ENCODE measurements around the gene HESX1. TPM values are rescaled to one million over a fixed set of nuclear protein-coding genes. Genes with fewer than 3 reads are reported as not detected.

Gene HESX1
- total and polyA plus RNA-seq, 11 donors = 0.29 to 1.5 (median 0.71) TPM; not detected in 4

DNA sequence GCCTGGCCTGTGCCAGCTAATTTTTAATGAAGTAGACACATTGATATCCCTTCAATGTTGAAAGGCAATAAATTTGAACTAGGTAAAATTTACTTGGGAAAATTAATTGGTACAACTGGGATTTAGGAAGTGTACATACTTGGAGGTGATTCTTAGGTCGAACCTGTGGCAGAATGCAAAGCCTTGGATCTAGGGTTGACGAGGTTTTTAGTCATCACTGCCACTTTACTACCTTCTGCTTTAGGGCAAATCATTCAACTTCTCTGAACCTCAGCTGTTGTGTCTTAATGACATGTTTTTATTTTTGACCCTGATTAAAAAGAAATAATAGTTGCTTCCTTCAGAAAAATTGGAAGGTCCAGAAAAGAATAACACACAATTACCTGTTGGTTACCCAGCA, 30.2 kb upstream of the HESX1 start:
- ATAC-seq = no peak
- TF ChIP-seq POLR2A (IDR thresholded peaks at IDR 0.05) = no peak
- TF ChIP-seq, protein P1, sequence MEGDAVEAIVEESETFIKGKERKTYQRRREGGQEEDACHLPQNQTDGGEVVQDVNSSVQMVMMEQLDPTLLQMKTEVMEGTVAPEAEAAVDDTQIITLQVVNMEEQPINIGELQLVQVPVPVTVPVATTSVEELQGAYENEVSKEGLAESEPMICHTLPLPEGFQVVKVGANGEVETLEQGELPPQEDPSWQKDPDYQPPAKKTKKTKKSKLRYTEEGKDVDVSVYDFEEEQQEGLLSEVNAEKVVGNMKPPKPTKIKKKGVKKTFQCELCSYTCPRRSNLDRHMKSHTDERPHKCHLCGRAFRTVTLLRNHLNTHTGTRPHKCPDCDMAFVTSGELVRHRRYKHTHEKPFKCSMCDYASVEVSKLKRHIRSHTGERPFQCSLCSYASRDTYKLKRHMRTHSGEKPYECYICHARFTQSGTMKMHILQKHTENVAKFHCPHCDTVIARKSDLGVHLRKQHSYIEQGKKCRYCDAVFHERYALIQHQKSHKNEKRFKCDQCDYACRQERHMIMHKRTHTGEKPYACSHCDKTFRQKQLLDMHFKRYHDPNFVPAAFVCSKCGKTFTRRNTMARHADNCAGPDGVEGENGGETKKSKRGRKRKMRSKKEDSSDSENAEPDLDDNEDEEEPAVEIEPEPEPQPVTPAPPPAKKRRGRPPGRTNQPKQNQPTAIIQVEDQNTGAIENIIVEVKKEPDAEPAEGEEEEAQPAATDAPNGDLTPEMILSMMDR (IDR thresholded peaks at IDR 0.05) = no peak
- 75 to 87% (median 85%) methylated on average over 2 of the region's 2 CpGs for WGBS, 4 donors
- Histone ChIP-seq H3K9me3 (no peaks in the 10 kb centered on the region), H3K4me1 (peaks cover 4 to 59% (median 27%) of the 10 kb centered on the region in 12 donors), H3K4me3 (peak overlapping the region in 1 of 12 donors; percentile 97), H3K27ac (no peak overlapping the region), H3K27me3 (no peaks in the 10 kb centered on the region), H3K36me3 (no peaks in the 10 kb centered on the region)
- no peak for DNase-seq
- intact Hi-C loops (cut with DNase I) = no loop called here

DNA sequence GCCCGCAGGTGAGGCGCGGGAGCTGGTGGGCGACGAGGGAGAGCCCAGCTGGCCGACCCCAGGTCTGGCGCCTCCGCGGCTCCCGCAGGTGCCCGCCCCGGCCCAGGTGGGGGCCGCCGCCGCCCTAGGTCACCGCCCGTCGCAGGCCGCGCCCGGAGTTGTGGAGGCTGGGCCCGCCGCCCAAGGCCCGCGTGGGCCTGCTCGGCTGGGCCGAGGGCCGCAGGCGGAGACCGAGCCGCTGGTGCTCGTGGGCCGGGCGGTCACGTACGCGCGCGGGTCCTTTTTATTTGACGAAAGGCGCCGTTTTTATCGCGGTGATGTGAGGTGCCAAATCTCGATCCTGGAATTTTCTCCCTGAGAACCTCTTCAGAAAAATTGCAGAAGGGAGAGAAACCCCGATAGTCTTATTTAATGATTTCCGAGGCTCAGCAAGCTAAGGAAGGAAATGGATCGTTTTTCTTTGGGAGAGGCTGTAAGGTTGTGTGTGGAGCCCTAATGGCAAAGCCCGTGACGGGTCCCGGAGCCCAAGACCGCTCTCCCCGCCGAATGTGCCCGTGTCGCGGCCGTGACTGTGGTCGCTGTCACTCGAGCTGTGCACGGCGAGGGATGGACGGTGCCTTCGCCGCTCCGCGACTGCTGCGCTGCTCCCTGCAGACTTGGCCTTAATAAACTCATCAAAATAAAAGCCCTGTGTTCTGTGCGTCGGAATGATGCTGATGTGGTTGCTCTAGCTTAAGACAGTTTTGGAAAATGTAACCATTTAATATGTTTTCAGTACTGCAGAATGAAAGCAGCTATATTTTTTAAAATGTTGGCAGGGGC, 28.4 kb upstream of the HESX1 start:
- DNase-seq (peak; percentile 41 to 78 (median 63)), ATAC-seq (peak; percentile 44 to 79 (median 70))
- Histone ChIP-seq H3K9me3 (no peaks in the 10 kb centered on the region), H3K4me1 (peaks cover 4 to 46% (median 27%) of the 10 kb centered on the region in 12 donors), H3K36me3 (no peaks in the 10 kb centered on the region), H3K4me3 (peak overlapping the region; percentile 57 to 97 (median 84)), H3K27me3 (no peaks in the 10 kb centered on the region), H3K27ac (peak overlapping the region; percentile 91 to 98 (median 94))
- intact Hi-C loops (cut with DNase I) = loop anchor here (2.0 to 10.0 kb wide), 11 partner anchors 53 to 541 kb away; partner anchors contain the start of genes IL17RD (in 3 of the 10) and DENND6A (in 1 of the 10)
- 0 to 1% (median 0%) methylated on average over 31 to 70 of the region's 70 CpGs for WGBS, 4 donors
- TF ChIP-seq POLR2A (IDR thresholded peaks at IDR 0.05) = peak in 1 of 2 donors; percentile 27
- TF ChIP-seq, protein P1 (IDR thresholded peaks at IDR 0.05) = no peak

DNA sequence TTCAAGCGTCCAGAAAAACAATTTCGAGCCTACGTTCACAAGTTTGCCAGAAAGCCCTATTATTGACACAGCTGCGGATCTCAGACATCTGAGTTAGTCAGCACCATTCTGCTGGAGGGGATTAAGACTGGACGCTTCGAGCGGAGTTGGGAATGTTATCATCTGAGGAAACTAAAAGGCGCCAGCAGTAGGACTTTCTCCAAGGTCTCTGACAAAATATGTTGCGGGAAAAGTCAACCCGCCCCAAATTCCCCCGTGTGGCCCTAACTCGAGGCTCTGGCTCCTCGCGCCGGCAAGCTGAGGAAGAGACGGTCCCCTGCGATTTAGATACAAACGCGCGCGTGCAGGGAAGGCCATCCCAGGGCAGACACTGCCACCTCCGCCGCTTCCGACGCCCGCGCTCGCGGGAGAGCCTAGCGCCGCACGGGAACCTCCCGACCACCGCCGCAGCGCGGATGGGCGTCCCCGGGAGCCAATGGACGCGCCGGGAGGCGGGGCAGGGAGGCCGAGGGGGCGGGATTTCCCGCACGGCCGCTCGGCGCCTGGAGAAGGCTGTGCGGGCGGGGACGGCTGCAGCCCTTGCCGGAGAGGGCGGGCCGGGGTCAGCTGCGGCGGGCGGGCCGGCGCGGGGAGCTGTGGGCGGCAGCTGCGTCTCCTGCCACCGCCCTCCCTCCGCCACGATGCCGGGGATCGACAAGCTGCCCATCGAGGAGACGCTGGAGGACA, 27.6 kb upstream of the HESX1 start, which contains the start of gene APPL1:
APPL1 (plus strand) TSS at position 526 of the 726 bp plus-strand sequence; CDS start at position 681, 155 bp downstream.
- 0 to 2% (median 1%) methylated on average over 28 to 71 of the region's 71 CpGs for WGBS, 4 donors
- intact Hi-C loops (cut with DNase I) = loop anchor here (2.0 to 10.0 kb wide), 11 partner anchors 53 to 540 kb away; partner anchors contain the start of genes IL17RD (in 3 of the 10) and DENND6A (in 1 of the 10)
- TF ChIP-seq POLR2A (IDR thresholded peaks at IDR 0.05) = peak; percentile 57 to 96
- TF ChIP-seq, protein P1 (IDR thresholded peaks at IDR 0.05) = no peak
- H3K36me3 ChIP-seq = no peaks in the 10 kb centered on the region
- peak within 1 kb of the TSS; percentile 91 to 98 (median 94) for H3K27ac ChIP-seq
- peak; percentile 94 to 98 (median 95) for DNase-seq
- H3K27me3 ChIP-seq = no peaks in the 10 kb centered on the region
- H3K4me3 ChIP-seq = peak within 1 kb of the TSS; percentile 57 to 97 (median 84)
- H3K9me3 ChIP-seq = no peaks in the 10 kb centered on the region
- H3K4me1 ChIP-seq = peaks cover 4 to 41% (median 25%) of the 10 kb centered on the region in 12 donors
- peak; percentile 95 to 99 (median 98) for ATAC-seq

All from heart left ventricle (tissue), 16 donors.